Panc1 (cell line): ENCODE data around the gene TPRN. TPM values are rescaled to one million over a fixed set of nuclear protein-coding genes. Genes with fewer than 3 reads are reported as not detected.

Experiments used
- ATAC-seq: fragments of 200-7000 bp; cut with Tn5 transposase; 2 replicates; pipeline ENCODE4 v1.9.1; 2020; ENCODE audit warnings: mild to moderate bottlenecking, moderate library complexity
- BruUV-seq: library from RNA; stranded (reverse); fragments of 400-500 nt; replicated peaks from 2 replicates; lab custom pipeline; 2021; lab: Mats Ljungman, UMichigan
- CTCF ChIA-PET: fragments of 300-600 bp; sonication (Branson Sonifier 250); formaldehyde crosslinking; loops from one replicate; lab custom pipeline; 2022; ENCODE audit warnings: antibody characterized with exemption; lab: Charles Lee
- POLR2A ChIA-PET: fragments of 300-600 bp; sonication (Branson Sonifier 250); formaldehyde crosslinking; loops from one replicate; lab custom pipeline; 2022; ENCODE audit warnings: antibody characterized with exemption; lab: Charles Lee
- DNase-seq: peaks from one replicate; pipeline ENCODE4 v3.0.0-alpha.2; 2010; ENCODE audit warnings: low read depth, low spot score
- H3K27ac ChIP-seq: 2 replicates; pipeline ENCODE4 v1.5.1; 2011; ENCODE audit warnings: mild to moderate bottlenecking, low read length, inconsistent platforms
- H3K27me3 ChIP-seq: fragments of 200-500 bp; sonication (Bioruptor generic); 2 replicates; pipeline ENCODE4 v1.6.0; 2014; ENCODE audit warnings: low read length, inconsistent platforms; ENCODE audit not compliant: control insufficient read depth, insufficient read depth
- H3K36me3 ChIP-seq: fragments of 200-500 bp; sonication (Bioruptor generic); 2 replicates; pipeline ENCODE4 v1.5.1; 2014; ENCODE audit warnings: inconsistent platforms, mild to moderate bottlenecking, low read length, moderate library complexity; ENCODE audit not compliant: control insufficient read depth, insufficient read depth
- H3K4me1 ChIP-seq: 2 replicates; pipeline ENCODE4 v1.5.1; 2011; ENCODE audit warnings: inconsistent platforms, mild to moderate bottlenecking, low read length, moderate library complexity; ENCODE audit not compliant: control insufficient read depth, insufficient read depth
- H3K4me3 ChIP-seq, 2 experiments: 2 replicates each; pipeline ENCODE4 v1.5.1; 2011 to 2012; ENCODE audit warnings: low read depth in 2 of 2, low read length in 2 of 2, mild to moderate bottlenecking in 2 of 2, inconsistent platforms in 1 of 2, moderate library complexity in 1 of 2
- H3K9me3 ChIP-seq: fragments of 200-500 bp; sonication (Bioruptor generic); 2 replicates; pipeline ENCODE4 v1.5.1; 2014; ENCODE audit warnings: low read depth, mild to moderate bottlenecking, inconsistent platforms, low read length, moderate library complexity; ENCODE audit not compliant: control insufficient read depth, insufficient read depth
- CTCF ChIP-seq: fragments of 450-650 bp; IDR thresholded peaks from 2 replicates; pipeline ENCODE4 v1.5.1; 2017; ENCODE audit warnings: mild to moderate bottlenecking
- POLR2AphosphoS5 ChIP-seq: IDR thresholded peaks from 2 replicates; pipeline ENCODE4 v1.6.1; 2012; ENCODE audit warnings: mild to moderate bottlenecking, low read depth, low read length, moderate library complexity
- REST ChIP-seq, 2 experiments: IDR thresholded peaks; 2 replicates each; pipeline ENCODE4 v1.6.1; 2011 to 2012; ENCODE audit warnings: low read depth in 2 of 2, control low read depth in 1 of 2, low read length in 1 of 2, mild to moderate bottlenecking in 1 of 2, moderate library complexity in 1 of 2; ENCODE audit not compliant: insufficient read depth in 1 of 2
- SIN3A ChIP-seq: IDR thresholded peaks from 2 replicates; pipeline ENCODE4 v1.6.1; 2012; ENCODE audit warnings: low read depth, mild to moderate bottlenecking, low read length, moderate library complexity, borderline replicate concordance; ENCODE audit not compliant: insufficient read depth
- TCF7L2 ChIP-seq: IDR thresholded peaks from 2 replicates; pipeline ENCODE4 v1.6.1; 2011; ENCODE audit warnings: mild to moderate bottlenecking, low read depth, low read length, inconsistent platforms
- in situ Hi-C: cut with HindIII; loops from 2 replicates; pipeline ENCODE4 v1.10.0; 2016; ENCODE audit warnings: low sequenced_read_pairs, low pct_unique_long_range_greater_than_20kb
- intact Hi-C: fragments of 100-400 bp; cut with micrococcal nuclease; formaldehyde crosslinking; loops from one replicate; pipeline ENCODE4 v1.10.0; 2022; ENCODE audit not compliant: unreplicated experiment
- total RNA-seq: library from RNA; stranded (reverse); gene quantifications from one replicate; pipeline ENCODE4 v1.2.1, GENCODE V29; 2021; ENCODE audit not compliant: unreplicated experiment

The TPRN gene
- total RNA-seq, 1 experiment from 2014 or later: 21.7 TPM

- H3K27me3 ChIP-seq: no peaks in the 10 kb centered on the region
- ATAC-seq (no peak), DNase-seq (no peak)
- intact Hi-C loops (no loop called here), in situ Hi-C loops (no loop called here)
- CTCF ChIA-PET: no interaction called here
- H3K4me3 ChIP-seq: no peak overlapping the region
- no peaks in the 10 kb centered on the region; the same call in 1 of the 2 replicates for H3K36me3 ChIP-seq
- H3K9me3 ChIP-seq: no peaks in the 10 kb centered on the region
- H3K27ac ChIP-seq: no peak overlapping the region
- peaks cover 18% of the 10 kb centered on the region for H3K4me1 ChIP-seq
- POLR2A ChIA-PET: no interaction called here
- BruUV-seq: no TSS peak
- TF ChIP-seq TCF7L2 (no peak), CTCF (no peak), REST (IDR thresholded peaks at IDR 0.05; ENCODE audit: insufficient read depth in 1 of 2, low read depth in 2 of 2, low read length in 1 of 2) (no peak), POLR2AphosphoS5 (no peak), SIN3A (no peak)
Observed at GRCh38 chr9:137185921-137186320, 14.6 kb downstream of the TPRN start.

GRCh38 chr9:137184881-137185660 lies 15.5 kb downstream of the TPRN start:
- Histone ChIP-seq H3K4me3 (no peak overlapping the region), H3K4me1 (peaks cover 16% of the 10 kb centered on the region), H3K9me3 (no peaks in the 10 kb centered on the region), H3K36me3 (no peaks in the 10 kb centered on the region; the same call in 1 of the 2 replicates), H3K27me3 (no peaks in the 10 kb centered on the region), H3K27ac (no peak overlapping the region)
- no TSS peak for BruUV-seq
- ATAC-seq (no peak), DNase-seq (no peak)
- intact Hi-C loops (no loop called here), in situ Hi-C loops (no loop called here)
- CTCF ChIA-PET: no interaction called here
- POLR2A ChIA-PET: no interaction called here
- TF ChIP-seq POLR2AphosphoS5 (no peak), TCF7L2 (no peak), CTCF (no peak), SIN3A (no peak), REST (IDR thresholded peaks at IDR 0.05; ENCODE audit: insufficient read depth in 1 of 2, low read depth in 2 of 2, low read length in 1 of 2) (no peak)
